OCI-LY7 (cell line): ENCODE measurements around the gene CCDC192. TPM values are rescaled to one million over a fixed set of nuclear protein-coding genes. Genes with fewer than 3 reads are reported as not detected.

Experiments
- BruUV-seq: library from RNA; stranded (reverse); fragments of 400-500 nt; replicated peaks from 2 replicates; lab custom pipeline; 2021; lab: Mats Ljungman, UMichigan
- CTCF ChIA-PET: fragments of 300-600 bp; sonication (Branson Sonifier 250); formaldehyde crosslinking; loops from one replicate; lab custom pipeline; 2022; ENCODE audit warnings: antibody characterized with exemption; ENCODE audit not compliant: unreplicated experiment; lab: Charles Lee
- POLR2A ChIA-PET: fragments of 300-600 bp; sonication (Branson Sonifier 250); formaldehyde crosslinking; loops from one replicate; lab custom pipeline; 2022; ENCODE audit warnings: antibody characterized with exemption; lab: Charles Lee
- DNase-seq: peaks from one replicate; pipeline ENCODE4 v3.0.0-alpha.2; 2015; ENCODE audit warnings: low spot score
- H2AFZ ChIP-seq: fragments of 200-600 bp; sonication (generic), shearing (Covaris generic); 2 replicates; pipeline ENCODE4 v1.6.1; 2014; ENCODE audit warnings: mild to moderate bottlenecking, antibody characterized with exemption, low read length, moderate library complexity
- H3K27ac ChIP-seq: fragments of 200-600 bp; sonication (generic); 2 replicates; pipeline ENCODE4 v1.5.1; 2014; ENCODE audit warnings: mixed run types, low read depth, mild to moderate bottlenecking, moderate library complexity, low read length, inconsistent platforms; ENCODE audit not compliant: poor library complexity, severe bottlenecking
- H3K36me3 ChIP-seq: fragments of 200-600 bp; sonication (generic); 2 replicates; pipeline ENCODE4 v1.6.1; 2014; ENCODE audit warnings: mild to moderate bottlenecking, antibody characterized with exemption, low read length, moderate library complexity, mixed read lengths; ENCODE audit not compliant: insufficient read depth
- H3K4me1 ChIP-seq: fragments of 200-600 bp; sonication (generic); 2 replicates; pipeline ENCODE4 v1.5.1; 2014; ENCODE audit warnings: mild to moderate bottlenecking, low read length; ENCODE audit not compliant: insufficient read depth, poor library complexity, severe bottlenecking
- H3K4me2 ChIP-seq: fragments of 200-600 bp; sonication (generic); 2 replicates; pipeline ENCODE4 v1.6.1; 2014; ENCODE audit warnings: mild to moderate bottlenecking, low read length
- H3K4me3 ChIP-seq: fragments of 200-600 bp; sonication (generic); 2 replicates; pipeline ENCODE4 v1.5.1; 2014; ENCODE audit warnings: mild to moderate bottlenecking, low read depth, low read length; ENCODE audit not compliant: poor library complexity, severe bottlenecking
- H3K79me2 ChIP-seq: fragments of 200-600 bp; sonication (generic); 2 replicates; pipeline ENCODE4 v1.6.1; 2016; ENCODE audit warnings: low read depth, mild to moderate bottlenecking, low read length, moderate library complexity, mixed read lengths; ENCODE audit not compliant: insufficient read depth
- H3K9me2 ChIP-seq: fragments of 200-600 bp; sonication (generic); 2 replicates; pipeline ENCODE4 v1.6.1; 2016; ENCODE audit warnings: mild to moderate bottlenecking, low read length, mixed read lengths; ENCODE audit not compliant: insufficient read depth
- H3K9me3 ChIP-seq: fragments of 200-600 bp; sonication (generic); 2 replicates; pipeline ENCODE4 v1.6.1; 2014; ENCODE audit warnings: mild to moderate bottlenecking, mixed run types, low read length, mixed read lengths
- H4K20me1 ChIP-seq: fragments of 200-600 bp; sonication (generic); 2 replicates; pipeline ENCODE4 v1.6.1; 2014; ENCODE audit warnings: mild to moderate bottlenecking, antibody characterized with exemption, low read length, moderate library complexity, mixed read lengths; ENCODE audit not compliant: insufficient read depth
- EZH2phosphoT487 ChIP-seq: fragments of 200-600 bp; sonication (generic); IDR thresholded peaks from 2 replicates; pipeline ENCODE4 v1.6.1; 2018; ENCODE audit warnings: low read depth, borderline replicate concordance, mild to moderate bottlenecking, mixed run types, antibody characterized with exemption, low read length, moderate library complexity, mixed read lengths
- intact Hi-C: fragments of 100-400 bp; cut with micrococcal nuclease; formaldehyde crosslinking; loops from one replicate; pipeline ENCODE4 v1.10.0; 2022; ENCODE audit not compliant: unreplicated experiment
- total RNA-seq, 2 experiments: library from RNA; depleted of rRNA in 1 of 2; stranded (reverse); fragments of >200 nt in 1 of 2; shearing (Covaris generic) in 1 of 2; gene quantifications; 2 replicates each; pipeline ENCODE4 v1.2.3, GENCODE V29; 2014 to 2022
- TF ChIP-seq, protein P1 (sequence below): fragments of 200-600 bp; sonication (generic); conservative IDR thresholded peaks from 2 replicates; pipeline ENCODE4 v1.5.1; 2014; ENCODE audit warnings: mild to moderate bottlenecking, antibody characterized with exemption, low read length, moderate library complexity, mixed read lengths

CCDC192 gene
- total RNA-seq, 2 experiments from 2014 or later: not detected

GRCh38 chr5:127919006-127919796 is 216.0 kb downstream of the CCDC192 start:
- Histone ChIP-seq H3K27ac (no peak overlapping the region), H3K9me2 (no peaks in the 10 kb centered on the region), H3K4me2 (no peak overlapping the region), H3K9me3 (no peaks in the 10 kb centered on the region), H2AFZ (no peak overlapping the region), H3K4me3 (no peak overlapping the region), H3K79me2 (no peaks in the 10 kb centered on the region), H3K36me3 (no peaks in the 10 kb centered on the region), H3K4me1 (no peaks in the 10 kb centered on the region), H4K20me1 (no peaks in the 10 kb centered on the region)
- ChIA-PET POLR2A (interaction anchor here (0.6 kb wide), 1 partner anchor 10 kb away, joined by 3 read pairs; no protein-coding TSS in a partner anchor), CTCF (no interaction called here)
- no TSS peak for BruUV-seq
- DNase-seq: no peak
- intact Hi-C loops: no loop called here
- TF ChIP-seq EZH2phosphoT487: no peak

DNA sequence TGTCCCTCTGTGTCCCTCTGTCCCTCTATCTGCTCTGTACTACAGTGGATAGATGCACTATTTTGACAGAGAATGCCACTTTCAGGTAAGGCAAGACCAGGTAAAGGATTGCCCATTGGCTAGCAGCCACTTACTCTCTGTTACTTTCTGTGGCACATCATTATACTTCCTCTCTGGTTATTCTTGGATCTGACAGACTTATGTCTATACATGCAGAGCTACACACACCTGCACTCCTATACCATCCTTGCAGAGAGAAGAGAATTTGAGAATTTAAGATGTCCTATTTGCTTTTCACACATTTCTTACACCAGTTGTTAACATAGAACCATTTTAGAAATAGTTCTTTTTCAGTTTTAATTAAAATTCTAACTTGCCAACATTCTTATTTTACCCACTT is 216.6 kb downstream of the CCDC192 start:
- Histone ChIP-seq H3K9me3 (no peaks in the 10 kb centered on the region), H3K4me3 (no peak overlapping the region), H3K27ac (no peak overlapping the region), H3K4me1 (no peaks in the 10 kb centered on the region), H3K36me3 (no peaks in the 10 kb centered on the region), H4K20me1 (no peaks in the 10 kb centered on the region), H2AFZ (no peak overlapping the region), H3K79me2 (no peaks in the 10 kb centered on the region), H3K9me2 (no peaks in the 10 kb centered on the region), H3K4me2 (no peak overlapping the region)
- CTCF ChIA-PET: no interaction called here
- no peak for TF ChIP-seq EZH2phosphoT487
- TF ChIP-seq, protein P1, sequence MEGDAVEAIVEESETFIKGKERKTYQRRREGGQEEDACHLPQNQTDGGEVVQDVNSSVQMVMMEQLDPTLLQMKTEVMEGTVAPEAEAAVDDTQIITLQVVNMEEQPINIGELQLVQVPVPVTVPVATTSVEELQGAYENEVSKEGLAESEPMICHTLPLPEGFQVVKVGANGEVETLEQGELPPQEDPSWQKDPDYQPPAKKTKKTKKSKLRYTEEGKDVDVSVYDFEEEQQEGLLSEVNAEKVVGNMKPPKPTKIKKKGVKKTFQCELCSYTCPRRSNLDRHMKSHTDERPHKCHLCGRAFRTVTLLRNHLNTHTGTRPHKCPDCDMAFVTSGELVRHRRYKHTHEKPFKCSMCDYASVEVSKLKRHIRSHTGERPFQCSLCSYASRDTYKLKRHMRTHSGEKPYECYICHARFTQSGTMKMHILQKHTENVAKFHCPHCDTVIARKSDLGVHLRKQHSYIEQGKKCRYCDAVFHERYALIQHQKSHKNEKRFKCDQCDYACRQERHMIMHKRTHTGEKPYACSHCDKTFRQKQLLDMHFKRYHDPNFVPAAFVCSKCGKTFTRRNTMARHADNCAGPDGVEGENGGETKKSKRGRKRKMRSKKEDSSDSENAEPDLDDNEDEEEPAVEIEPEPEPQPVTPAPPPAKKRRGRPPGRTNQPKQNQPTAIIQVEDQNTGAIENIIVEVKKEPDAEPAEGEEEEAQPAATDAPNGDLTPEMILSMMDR: no peak
- DNase-seq: no peak
- POLR2A ChIA-PET: no interaction called here
- BruUV-seq: no TSS peak
- intact Hi-C loops: no loop called here

DNA sequence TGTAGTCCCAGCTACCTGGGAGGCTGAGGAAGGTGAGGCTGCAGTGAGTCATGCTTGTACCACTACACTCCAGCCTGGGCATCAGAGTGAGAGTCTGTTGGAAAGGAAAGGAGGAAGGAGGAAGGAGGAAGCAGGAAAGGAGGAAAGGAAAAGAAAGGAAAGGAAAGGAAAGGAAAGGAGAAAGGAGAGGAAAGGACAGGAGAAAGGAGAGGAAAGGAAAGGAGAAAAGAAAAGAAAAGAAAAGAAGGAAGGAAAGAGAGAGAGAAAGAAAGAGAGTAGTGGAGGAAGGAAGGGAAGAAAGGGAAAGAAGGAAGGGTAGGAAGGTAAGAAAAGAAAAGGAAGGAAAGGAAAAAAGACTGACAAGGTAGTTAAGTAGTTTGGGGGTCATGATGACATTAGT is 217.7 kb downstream of the CCDC192 start:
- ChIA-PET POLR2A (interaction anchor here (1.0 kb wide), 1 partner anchor 13 kb away, joined by 3 read pairs; no protein-coding TSS in a partner anchor), CTCF (no interaction called here)
- Histone ChIP-seq H3K27ac (no peak overlapping the region), H4K20me1 (no peaks in the 10 kb centered on the region), H3K9me3 (no peaks in the 10 kb centered on the region), H3K4me2 (no peak overlapping the region), H3K4me1 (no peaks in the 10 kb centered on the region), H3K4me3 (no peak overlapping the region), H3K79me2 (no peaks in the 10 kb centered on the region), H3K9me2 (no peaks in the 10 kb centered on the region), H3K36me3 (no peaks in the 10 kb centered on the region), H2AFZ (no peak overlapping the region)
- no TSS peak for BruUV-seq
- DNase-seq: no peak
- no peak for TF ChIP-seq EZH2phosphoT487
- TF ChIP-seq, protein P1: no peak
- intact Hi-C loops: no loop called here
